ENCODE results near the gene GABRP.
"Not testable (repeated sequence)": the region's sequence is repeated elsewhere in the genome, so short reads cannot be mapped to it uniquely, and the experiment has no call there.

Gene GABRP

GRCh38 chr5:170755679-170756456 is 27.7 kb upstream of the GABRP start:
- DNase-seq (ENCODE audit: low read depth), result no peak

DNA sequence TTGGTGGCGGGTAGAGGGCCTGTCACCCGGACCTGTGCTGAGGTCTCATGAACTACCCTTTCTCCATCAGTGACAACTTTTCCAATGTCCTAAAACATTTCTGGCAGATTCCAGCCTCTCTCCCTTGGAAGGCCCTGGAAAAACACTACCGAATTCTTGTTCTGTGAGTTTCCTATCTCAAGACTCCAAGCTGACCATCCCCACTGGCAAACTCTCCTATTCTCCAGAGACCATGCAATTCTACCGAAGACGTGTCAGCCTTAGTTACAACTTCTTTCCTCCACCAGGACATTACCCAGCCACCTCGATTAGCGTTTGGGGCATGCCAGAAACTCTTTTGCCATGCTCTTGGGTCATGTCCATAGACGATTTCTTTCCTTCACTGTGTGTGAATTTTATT is 26.8 kb upstream of the GABRP start:
- DNase-seq (ENCODE audit: low read depth), result no peak

- peak; percentile 76 for DNase-seq (ENCODE audit: low read depth)
Measured at GRCh38 chr5:170757182-170757601, 26.3 kb upstream of the GABRP start.

DNA sequence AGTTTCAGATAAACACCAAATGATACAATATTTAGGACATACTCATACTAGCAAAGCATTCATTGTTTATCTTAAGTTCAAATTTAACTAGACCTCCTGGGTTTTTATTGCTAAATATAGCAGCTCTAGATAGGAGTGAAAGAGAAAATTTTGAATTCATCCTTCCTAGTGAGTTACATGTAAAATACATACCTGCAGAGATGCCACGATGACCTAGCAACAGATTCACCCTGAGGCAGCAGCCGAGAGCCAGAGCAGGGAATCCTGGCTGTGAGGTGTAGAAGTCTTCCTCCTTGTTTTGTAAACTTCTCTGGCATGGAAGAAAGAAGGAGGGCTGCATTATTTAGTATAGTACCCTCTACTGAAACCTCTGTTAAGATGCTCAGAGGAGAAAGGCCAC is 25.9 kb upstream of the GABRP start:
- no peak for DNase-seq (ENCODE audit: low read depth)

- no peak for DNase-seq (ENCODE audit: low read depth)
Measured at GRCh38 chr5:170758481-170758880, 25.0 kb upstream of the GABRP start.

DNA sequence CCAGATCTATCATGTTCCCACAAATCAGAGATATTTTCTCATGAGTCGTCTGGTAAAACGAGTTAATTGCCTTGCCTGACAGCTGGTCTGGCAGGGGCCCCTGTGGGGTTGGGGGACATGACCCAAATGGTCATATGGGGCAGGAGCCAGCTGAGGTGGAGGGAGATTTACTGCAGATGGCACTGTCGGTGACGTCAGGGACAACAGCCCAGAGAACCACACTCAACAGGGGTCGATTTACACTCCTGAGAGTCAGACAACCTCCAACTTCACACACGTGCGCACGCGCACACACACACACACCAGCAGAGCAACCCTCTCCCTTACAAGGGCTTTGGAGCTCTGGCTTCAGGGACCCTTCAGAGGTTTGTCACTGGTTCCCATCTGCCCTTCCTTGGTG is 23.4 kb upstream of the GABRP start:
- no peak for DNase-seq (ENCODE audit: low read depth)

- DNase-seq (ENCODE audit: low read depth), result no peak
Measured at GRCh38 chr5:170761048-170761707, 22.3 kb upstream of the GABRP start.

DNA sequence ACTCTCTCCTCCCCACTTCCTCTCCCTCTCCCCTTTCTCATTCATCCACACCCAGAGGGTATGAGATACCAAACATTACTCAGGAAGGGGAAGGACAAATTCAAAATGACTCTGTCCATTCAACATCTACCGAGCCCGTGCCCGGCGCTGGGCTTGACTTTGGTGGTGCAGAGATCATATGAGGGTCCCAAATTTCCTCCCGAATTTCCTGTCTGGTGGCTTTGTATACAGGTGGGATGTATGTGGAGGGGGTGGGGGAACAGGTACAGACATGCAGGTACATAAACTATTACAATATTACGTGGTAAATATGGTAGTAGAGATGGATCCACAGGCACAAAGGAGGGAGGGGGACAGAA is 21.8 kb upstream of the GABRP start:
- no peak for DNase-seq (ENCODE audit: low read depth)

GRCh38 chr5:170762298-170762697 is 21.2 kb upstream of the GABRP start:
- DNase-seq (ENCODE audit: low read depth), result not testable (repeated sequence)

DNA sequence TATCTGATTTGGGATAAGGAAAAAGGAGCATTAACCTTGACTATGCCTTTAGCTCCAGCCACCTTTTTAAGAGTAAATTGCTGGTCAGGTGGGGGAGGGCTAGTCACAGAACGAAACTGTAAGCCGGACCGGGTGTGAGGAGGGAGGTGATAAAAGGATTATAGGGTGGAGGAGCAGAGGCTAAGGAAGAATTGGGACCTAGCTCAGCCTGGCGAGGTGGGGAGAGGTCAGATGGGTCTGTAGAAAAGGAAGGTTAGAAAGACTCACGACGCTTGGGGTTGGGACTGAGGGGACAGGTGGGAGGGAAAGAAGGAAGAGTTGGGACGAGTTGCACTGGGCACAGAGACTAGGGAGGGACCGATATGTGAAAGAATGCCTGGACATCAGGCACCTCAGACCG is 17.7 kb upstream of the GABRP start:
- not testable (repeated sequence) for DNase-seq (ENCODE audit: low read depth)

DNA sequence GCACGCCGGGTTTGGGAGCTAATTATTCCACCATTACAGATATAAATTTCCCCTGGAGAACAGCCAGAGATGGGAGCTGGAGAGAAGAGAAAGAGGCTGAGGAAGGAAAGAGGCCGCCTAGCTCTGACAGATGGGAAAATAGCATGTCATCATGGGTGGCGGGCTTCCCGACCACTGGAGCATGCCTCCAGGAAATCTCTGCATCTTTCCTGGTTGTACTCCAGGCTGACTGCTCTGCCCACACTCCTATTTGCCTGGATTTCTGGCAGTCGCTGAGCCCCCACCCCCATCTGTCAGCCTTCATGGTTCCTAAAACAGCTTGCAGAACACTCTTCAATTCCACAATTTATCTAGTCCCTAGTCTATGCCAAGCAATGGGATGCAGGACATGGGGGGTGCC is 14.3 kb upstream of the GABRP start:
- no peak for DNase-seq (ENCODE audit: low read depth)

- no peak for DNase-seq (ENCODE audit: low read depth)
Measured at GRCh38 chr5:170769898-170770416, 13.6 kb upstream of the GABRP start.

- DNase-seq (ENCODE audit: low read depth), result no peak
Measured at GRCh38 chr5:170771496-170771895, 12.0 kb upstream of the GABRP start.

DNA sequence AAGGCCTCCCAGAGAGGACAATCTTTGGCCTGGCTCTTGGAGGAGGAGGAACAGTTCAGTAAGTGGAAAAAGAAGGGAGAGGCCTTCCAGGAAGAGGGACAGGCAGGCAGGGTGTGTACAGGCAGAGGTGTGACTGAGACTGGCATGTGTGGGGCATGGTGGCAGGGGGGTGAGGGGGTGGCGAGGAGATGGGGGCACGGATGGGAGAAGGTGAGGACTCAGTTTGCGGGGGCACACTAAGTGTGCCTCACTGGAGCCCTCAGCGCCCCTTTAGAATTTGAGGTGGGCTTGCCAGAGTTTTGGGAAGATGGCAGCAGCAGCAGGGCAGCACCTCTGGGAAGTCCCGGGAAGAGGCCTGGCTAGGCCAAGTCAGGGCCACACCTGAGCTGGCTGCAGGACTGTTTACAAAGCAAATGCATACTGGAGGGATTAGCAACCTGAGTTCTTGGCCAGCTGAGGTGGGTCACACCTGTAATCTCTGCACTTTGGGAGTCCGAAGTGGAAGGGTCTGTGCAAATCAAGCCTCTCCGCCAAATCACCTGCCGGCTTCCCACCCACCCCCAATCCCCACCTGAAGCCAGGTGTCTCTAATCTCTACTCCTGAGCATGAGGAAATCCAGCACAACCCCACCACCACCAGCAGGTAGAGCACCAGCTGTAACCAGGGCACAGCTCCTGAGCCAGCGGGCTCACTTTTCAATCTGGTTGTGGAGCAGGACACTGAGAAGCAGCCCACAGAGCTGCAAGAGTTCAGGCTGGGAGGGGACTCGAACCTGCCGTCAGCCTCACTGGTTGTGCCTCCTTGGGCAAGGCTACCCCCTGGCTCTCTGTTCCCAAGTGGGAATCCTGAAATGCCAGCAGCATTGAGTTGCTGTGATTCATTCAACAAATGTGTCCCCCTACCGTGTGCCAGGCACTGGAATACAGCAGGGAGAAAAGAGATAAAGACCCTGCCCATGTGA is 10.2 kb upstream of the GABRP start:
- DNase-seq (ENCODE audit: low read depth), result no peak

DNA sequence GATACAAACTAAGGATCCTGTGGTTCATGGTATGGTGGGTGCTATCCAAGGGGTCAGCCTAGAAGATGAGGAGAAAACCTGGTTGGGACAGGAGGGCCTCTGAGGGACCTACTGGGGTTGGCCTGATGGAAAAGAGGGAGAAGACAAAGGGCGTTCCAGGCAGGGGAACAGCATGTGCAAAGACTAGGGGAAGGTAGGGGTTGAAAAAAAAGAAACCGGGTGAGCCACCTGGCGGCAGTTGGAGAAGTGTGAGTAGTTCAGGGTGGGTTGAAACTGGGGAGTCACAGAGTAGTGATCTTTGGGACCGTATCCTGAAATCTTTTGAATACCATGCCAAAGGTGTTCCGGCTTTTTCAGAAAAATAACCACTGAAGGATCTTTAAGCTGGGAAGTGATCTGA is 8.7 kb upstream of the GABRP start:
- no peak for DNase-seq (ENCODE audit: low read depth)

GRCh38 chr5:170781946-170782345 is 1.6 kb upstream of the GABRP start:
- DNase-seq (ENCODE audit: low read depth), result no peak

- DNase-seq (ENCODE audit: low read depth), result no peak
Measured at GRCh38 chr5:170782438-170782837, 1.1 kb upstream of the GABRP start.

DNA sequence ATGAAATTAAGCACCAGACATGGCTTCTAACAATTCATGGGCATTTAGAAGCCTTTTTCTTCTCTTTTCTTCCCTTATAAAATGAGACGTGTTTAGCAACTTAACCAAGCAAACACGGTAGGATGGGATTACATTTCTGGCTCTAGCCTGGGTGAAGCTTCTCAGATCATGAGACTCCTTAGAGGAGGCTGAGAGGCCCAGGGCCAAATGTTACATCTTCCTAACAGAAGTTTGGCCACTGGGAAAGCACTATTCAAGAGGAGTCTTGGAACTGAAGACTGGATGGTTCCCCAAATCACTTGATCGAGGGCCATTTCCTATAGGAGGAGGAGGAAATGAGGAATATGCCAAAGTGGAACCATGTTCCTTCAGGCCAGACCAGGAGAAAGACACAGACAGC is 1.9 kb downstream of the GABRP start:
- no peak for DNase-seq (ENCODE audit: low read depth)

GRCh38 chr5:170787216-170787615 is 3.7 kb downstream of the GABRP start:
- DNase-seq (ENCODE audit: low read depth), result no peak

DNA sequence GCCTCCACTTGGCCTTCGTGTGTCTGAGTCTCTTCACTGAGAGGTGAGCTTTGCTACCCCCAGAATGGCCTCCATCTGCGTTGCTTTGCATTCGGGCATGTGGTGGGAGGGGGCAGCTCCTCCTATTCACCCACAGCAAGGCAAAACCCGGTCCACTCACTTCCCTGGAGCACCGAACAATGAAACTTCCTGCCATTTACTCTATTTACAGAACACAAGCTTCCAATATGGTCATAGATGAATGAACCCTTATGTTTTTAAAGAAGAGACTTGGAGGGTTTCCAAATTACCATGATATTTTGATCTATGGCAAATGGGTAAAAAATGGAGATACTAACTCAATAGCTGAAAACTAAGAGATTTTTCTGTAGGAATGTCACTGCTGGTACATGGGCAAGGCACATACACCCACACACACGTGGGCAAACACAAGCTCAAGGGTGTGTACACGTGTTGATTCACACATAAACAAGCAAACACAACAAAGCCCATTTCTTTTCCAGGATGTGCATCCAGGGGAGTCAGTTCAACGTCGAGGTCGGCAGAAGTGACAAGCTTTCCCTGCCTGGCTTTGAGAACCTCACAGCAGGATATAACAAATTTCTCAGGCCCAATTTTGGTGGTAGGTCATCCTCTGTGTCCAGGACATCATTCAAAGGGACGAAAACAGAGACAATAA is 5.2 kb downstream of the GABRP start:
- DNase-seq (ENCODE audit: low read depth), result no peak

DNA sequence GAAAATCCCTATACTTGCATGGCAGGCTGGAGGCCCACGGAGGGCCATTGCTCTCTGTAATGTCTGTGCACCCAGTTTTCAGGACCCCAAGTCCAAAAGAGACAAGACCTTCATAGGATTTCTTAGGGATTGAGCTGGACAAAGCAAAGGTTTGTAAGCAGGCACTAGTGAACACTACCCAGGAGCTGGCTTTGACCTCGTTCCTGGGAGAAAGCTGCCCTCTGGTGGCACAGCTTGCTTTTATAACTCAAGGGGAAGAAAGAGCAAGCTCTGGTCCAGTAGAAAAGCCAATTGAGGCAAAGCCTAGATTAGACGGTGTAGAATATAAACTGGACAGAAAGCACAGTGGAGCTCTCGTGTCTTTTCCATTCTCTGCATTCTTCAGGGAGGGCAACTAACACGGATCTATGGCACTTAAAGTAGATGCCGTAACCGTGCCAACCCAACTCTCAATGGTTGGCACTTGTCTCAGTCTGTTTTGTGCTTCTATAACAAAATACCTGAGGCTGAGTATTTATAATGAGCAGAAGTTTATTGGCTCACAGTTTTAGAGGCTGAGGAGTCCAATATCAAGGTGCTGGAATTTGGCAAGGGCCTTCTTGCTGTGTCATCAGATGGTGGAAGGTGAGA is 7.9 kb downstream of the GABRP start:
- DNase-seq (ENCODE audit: low read depth), result peak; percentile 74
